ENCODE data around the gene LRP1B.

DNA sequence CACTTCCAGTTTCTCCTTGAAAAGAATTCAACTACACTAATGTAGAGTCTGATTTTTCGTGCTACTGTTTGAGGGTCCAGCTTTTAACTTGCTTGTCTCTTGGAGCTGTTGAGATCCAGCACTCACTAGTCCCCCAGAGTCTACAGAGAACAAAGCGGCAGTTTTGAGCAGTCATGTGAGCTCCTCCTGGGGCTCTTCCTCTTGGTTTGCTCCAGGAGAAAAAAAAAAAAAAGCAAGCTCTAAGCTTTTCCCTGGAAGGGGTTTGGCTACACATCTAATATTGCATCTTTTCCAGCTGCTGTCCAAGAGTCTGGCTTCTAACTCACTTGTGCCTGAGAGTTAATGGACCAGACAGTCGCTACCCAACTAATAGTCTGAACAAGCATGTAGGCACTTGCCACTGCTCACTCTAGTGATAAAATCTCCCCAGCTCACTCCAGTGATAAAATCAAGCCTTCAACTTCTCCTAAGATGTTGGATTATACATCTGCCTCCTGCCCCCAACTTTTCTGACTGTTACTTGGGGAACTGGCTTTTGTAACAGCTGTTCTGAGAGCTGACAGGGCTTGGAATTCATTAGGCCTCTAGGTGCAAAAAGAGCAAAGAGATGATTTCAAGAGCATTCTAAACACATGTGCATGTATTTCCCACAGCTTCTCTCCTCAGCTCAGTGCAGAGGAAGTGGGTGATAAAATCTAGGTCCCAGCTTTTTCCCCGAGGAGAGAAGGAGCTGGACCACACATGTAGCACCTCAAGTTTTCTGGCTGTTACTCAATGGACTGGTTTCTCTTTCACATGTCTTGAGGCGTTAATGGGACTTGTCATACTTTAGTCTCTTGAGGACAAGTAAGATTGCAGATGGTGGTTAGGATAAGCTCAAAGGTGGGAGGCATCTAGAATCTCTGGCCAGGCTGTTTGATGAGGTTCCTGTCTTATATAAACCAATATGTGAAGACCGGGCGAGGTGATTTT, 750.5 kb downstream of the LRP1B start:
- TF ChIP-seq POLR2AphosphoS5 (IDR thresholded peaks at IDR 0.05; ENCODE audit: low read depth, low read length) (no peak), POLR2A (IDR thresholded peaks at IDR 0.05; ENCODE audit: low read depth, low read length) (no peak), TAF1 (IDR thresholded peaks at IDR 0.05; ENCODE audit: borderline replicate concordance, low read depth, low read length) (no peak)
